LNCaP clone FGC (cell line): ENCODE measurements around the gene GNG12.

ENCODE experiments used
- DNase-seq: peaks from one replicate; pipeline ENCODE4 v3.0.0-alpha.2; 2011; ENCODE audit warnings: low read depth
- H3K4me3 ChIP-seq: 2 replicates; pipeline ENCODE4 v1.5.1; 2011; ENCODE audit warnings: mild to moderate bottlenecking, low read depth, low read length, control low read depth
- CTCF ChIP-seq: IDR thresholded peaks from 2 replicates; pipeline ENCODE4 v1.5.1; 2012; ENCODE audit warnings: mild to moderate bottlenecking; ENCODE audit not compliant: control insufficient read depth, insufficient read depth; ENCODE audit errors: extremely low read depth

GNG12 gene

GRCh38 chr1:67723620-67724019, 109.6 kb downstream of the GNG12 start:
- no peak overlapping the region for H3K4me3 ChIP-seq
- no peak for TF ChIP-seq CTCF

GRCh38 chr1:67723126-67723525, 110.1 kb downstream of the GNG12 start:
- no peak for TF ChIP-seq CTCF
- no peak for DNase-seq
- H3K4me3 ChIP-seq, result no peak overlapping the region

More at GRCh38 chr1:67723620-67724019, 109.6 kb downstream of the GNG12 start:
- no peak for DNase-seq

- no peak overlapping the region for H3K4me3 ChIP-seq
- TF ChIP-seq CTCF, result no peak
- DNase-seq, result no peak
Measured at GRCh38 chr1:67722292-67722944, 110.8 kb downstream of the GNG12 start.

GRCh38 chr1:67721650-67722291, 111.5 kb downstream of the GNG12 start:
- no peak for DNase-seq
- H3K4me3 ChIP-seq, result no peak overlapping the region
- no peak for TF ChIP-seq CTCF

- no peak for DNase-seq
- no peak for TF ChIP-seq CTCF
- no peak overlapping the region for H3K4me3 ChIP-seq
Measured at GRCh38 chr1:67721112-67721511, 112.2 kb downstream of the GNG12 start.

GRCh38 chr1:67719329-67720196, 113.7 kb downstream of the GNG12 start:
- DNase-seq, result no peak
- H3K4me3 ChIP-seq, result no peak overlapping the region
- no peak for TF ChIP-seq CTCF
